Measurements from ENCODE around the gene SLC1A5. TPM values are rescaled to one million over a fixed set of nuclear protein-coding genes. Genes with fewer than 3 reads are reported as not detected.
"Not testable (repeated sequence)": the region's sequence is repeated elsewhere in the genome, so short reads cannot be mapped to it uniquely, and the experiment has no call there.

Gene SLC1A5
- total and polyA plus RNA-seq, 3 donors from 2014 or later, result 58.1 to 91.0 (median 69.9) TPM

- DNase-seq, result no peak
- Histone ChIP-seq H3K9me3 (no peaks in the 10 kb centered on the region), H3K27me3 (no peaks in the 10 kb centered on the region), H3K36me3 (ENCODE audit: low read depth, missing control alignments) (no peaks in the 10 kb centered on the region), H3K4me3 (no peak overlapping the region), H3K27ac (no peak overlapping the region), H3K4me1 (no peaks in the 10 kb centered on the region)
- 94 to 99% methylated on average over 2 of the region's 2 CpGs for WGBS, 2 donors
- TF ChIP-seq POLR2A (IDR thresholded peaks at IDR 0.05), result no peak
- TF ChIP-seq CTCF (IDR thresholded peaks at IDR 0.05), result no peak
- intact Hi-C loops (cut with DNase I; ENCODE audit: low total_unique reads), result no loop called here
Measured at GRCh38 chr19:46830864-46831263, 42.5 kb upstream of the SLC1A5 start.

- no peaks in the 10 kb centered on the region for H3K9me3 ChIP-seq
- intact Hi-C loops (cut with DNase I; ENCODE audit: low total_unique reads), result no loop called here
- H3K27ac ChIP-seq, result no peak overlapping the region
- no peak for DNase-seq
- no peaks in the 10 kb centered on the region for H3K27me3 ChIP-seq
- no peaks in the 10 kb centered on the region for H3K36me3 ChIP-seq (ENCODE audit: low read depth, missing control alignments)
- no peak overlapping the region for H3K4me3 ChIP-seq
- TF ChIP-seq POLR2A (IDR thresholded peaks at IDR 0.05) (no peak), CTCF (IDR thresholded peaks at IDR 0.05) (no peak)
- WGBS, 2 donors, result 87 to 88% methylated on average over 5 of the region's 5 CpGs
- no peaks in the 10 kb centered on the region for H3K4me1 ChIP-seq
Measured at GRCh38 chr19:46828484-46828883, 40.1 kb upstream of the SLC1A5 start.

DNA sequence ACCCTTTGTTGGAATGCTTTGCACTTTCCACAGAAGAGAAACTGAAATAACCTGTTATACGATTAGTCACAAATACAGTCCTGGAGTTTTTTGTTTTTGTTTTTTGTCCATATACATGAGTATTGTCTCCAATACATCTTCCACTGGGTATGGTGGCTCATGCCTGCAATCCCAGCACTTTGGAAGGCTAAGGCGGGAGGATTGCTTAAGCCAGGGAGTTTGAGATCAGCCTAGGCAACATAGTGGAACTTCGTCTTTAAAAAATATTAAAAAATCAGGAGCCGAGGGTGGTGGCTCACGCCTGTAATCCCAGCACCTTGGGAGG, 37.3 kb upstream of the SLC1A5 start:
- 87 to 89% methylated on average over 5 of the region's 5 CpGs for WGBS, 2 donors
- Histone ChIP-seq H3K27ac (no peak overlapping the region), H3K36me3 (ENCODE audit: low read depth, missing control alignments) (no peaks in the 10 kb centered on the region), H3K9me3 (no peaks in the 10 kb centered on the region), H3K4me3 (no peak overlapping the region), H3K4me1 (no peaks in the 10 kb centered on the region), H3K27me3 (no peaks in the 10 kb centered on the region)
- no peak for DNase-seq
- intact Hi-C loops (cut with DNase I; ENCODE audit: low total_unique reads), result no loop called here
- TF ChIP-seq POLR2A (IDR thresholded peaks at IDR 0.05) (no peak), CTCF (IDR thresholded peaks at IDR 0.05) (no peak)

DNA sequence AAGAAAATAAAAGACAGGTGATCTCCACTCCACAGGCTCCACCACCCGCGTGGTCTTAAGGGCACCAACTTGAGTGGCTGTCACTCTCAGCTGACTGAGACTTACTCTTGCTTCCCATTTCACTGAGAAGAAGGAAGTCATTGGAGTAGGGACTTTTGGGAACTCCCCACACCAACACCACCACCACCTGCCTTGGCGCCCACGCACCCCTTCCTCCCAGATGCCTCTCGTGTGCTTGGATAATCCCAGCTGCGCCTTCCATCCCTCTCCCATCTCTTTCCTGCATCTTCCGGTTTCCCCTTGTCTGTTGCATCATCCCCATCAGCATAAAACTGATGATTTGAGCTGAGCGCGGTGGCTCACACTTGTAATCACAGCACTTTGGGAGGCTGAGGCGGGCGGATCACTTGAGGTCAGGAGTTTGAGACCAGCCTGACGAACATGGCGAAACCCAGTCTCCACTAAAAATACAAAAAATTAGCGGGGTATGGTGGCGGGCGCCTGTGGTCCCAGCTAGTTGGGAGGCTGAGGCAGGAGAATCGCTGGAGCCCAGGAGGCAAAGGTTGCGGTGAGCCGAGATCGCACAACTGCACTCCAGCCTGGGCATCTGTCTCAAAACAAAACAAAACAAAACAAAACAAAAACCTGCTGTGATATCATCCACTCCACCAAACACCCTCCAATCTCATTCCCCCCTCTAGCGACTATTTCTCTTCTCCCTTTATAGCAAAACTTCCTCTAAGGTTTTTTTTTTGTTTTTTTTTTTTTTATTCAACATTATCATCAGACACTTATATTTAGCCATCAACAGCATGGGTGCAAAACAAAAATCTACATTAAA, 36.7 kb upstream of the SLC1A5 start:
- no peaks in the 10 kb centered on the region for H3K27me3 ChIP-seq
- TF ChIP-seq CTCF (IDR thresholded peaks at IDR 0.05) (no peak), POLR2A (IDR thresholded peaks at IDR 0.05) (no peak)

GRCh38 chr19:46823049-46823448, 34.7 kb upstream of the SLC1A5 start:
- no peaks in the 10 kb centered on the region for H3K36me3 ChIP-seq (ENCODE audit: low read depth, missing control alignments)
- DNase-seq, result no peak
- intact Hi-C loops (cut with DNase I; ENCODE audit: low total_unique reads), result no loop called here
- H3K9me3 ChIP-seq, result no peaks in the 10 kb centered on the region
- 81 to 84% methylated on average over 6 of the region's 6 CpGs for WGBS, 2 donors
- no peak overlapping the region for H3K4me3 ChIP-seq
- no peak overlapping the region for H3K27ac ChIP-seq
- TF ChIP-seq POLR2A (IDR thresholded peaks at IDR 0.05) (no peak), CTCF (IDR thresholded peaks at IDR 0.05) (no peak)
- H3K4me1 ChIP-seq, result no peaks in the 10 kb centered on the region
- no peaks in the 10 kb centered on the region for H3K27me3 ChIP-seq

More for the DNA sequence above, 36.7 kb upstream of the SLC1A5 start:
- Histone ChIP-seq H3K27ac (no peak overlapping the region), H3K9me3 (no peaks in the 10 kb centered on the region), H3K36me3 (ENCODE audit: low read depth, missing control alignments) (no peaks in the 10 kb centered on the region), H3K4me3 (no peak overlapping the region), H3K4me1 (no peaks in the 10 kb centered on the region)
- DNase-seq, result no peak
- WGBS, 2 donors, result 85 to 91% methylated on average over 21 of the region's 21 CpGs
- intact Hi-C loops (cut with DNase I; ENCODE audit: low total_unique reads), result no loop called here

- H3K9me3 ChIP-seq; intact Hi-C loops (cut with DNase I; ENCODE audit: low total_unique reads); H3K4me3 ChIP-seq; DNase-seq; H3K4me1 ChIP-seq; H3K36me3 ChIP-seq (ENCODE audit: low read depth, missing control alignments); H3K27ac ChIP-seq; H3K27me3 ChIP-seq: not testable (repeated sequence)
- 88 to 94% methylated on average over 4 of the region's 4 CpGs for WGBS, 2 donors
Measured at GRCh38 chr19:46822410-46822787, 34.0 kb upstream of the SLC1A5 start.

Measured in testis (tissue), 3 donors.